CD14-positive monocyte (primary cell): ENCODE measurements around the gene PFDN1. TPM values are rescaled to one million over a fixed set of nuclear protein-coding genes. Genes with fewer than 3 reads are reported as not detected.
A peak's percentile ranks its signal among the peaks of the same experiment; 100 is the strongest.

Experiments
- DNase-seq, 3 donors: peaks; one replicate each; pipeline ENCODE4 v3.0.0-alpha.2; 2011 to 2022
- H2AFZ ChIP-seq: 2 replicates; pipeline ENCODE4 v1.6.0; 2012; ENCODE audit warnings: mild to moderate bottlenecking, low read depth, low read length, inconsistent platforms; ENCODE audit not compliant: insufficient read depth, poor library complexity, severe bottlenecking
- H3K27ac ChIP-seq, 2 donors: 1 replicate in 1 of 2; 2 replicates in 1 of 2; pipeline ENCODE4 v1.5.1; 2012 to 2013; ENCODE audit warnings: low read length in 2 of 2, control low read depth in 1 of 2, inconsistent platforms in 1 of 2, low read depth in 1 of 2, mild to moderate bottlenecking in 1 of 2
- H3K27me3 ChIP-seq, 2 donors: one replicate each; pipeline versions ENCODE4 v1.6.0 to v1.6.1; 2011 to 2013; ENCODE audit warnings: low read length in 2 of 2; ENCODE audit not compliant: control insufficient read depth in 2 of 2, insufficient read depth in 2 of 2
- H3K36me3 ChIP-seq, 2 donors: replicated peaks in 1 of 2; 1 replicate in 1 of 2; 2 replicates in 1 of 2; pipeline versions ENCODE4 v1.5.1 to v1.6.1; 2012 to 2013; ENCODE audit warnings: low read length in 2 of 2, control low read depth in 1 of 2, inconsistent platforms in 1 of 2, mild to moderate bottlenecking in 1 of 2; ENCODE audit not compliant: insufficient read depth in 2 of 2, control insufficient read depth in 1 of 2
- H3K4me1 ChIP-seq, 2 donors: 1 replicate in 1 of 2; 2 replicates in 1 of 2; pipeline versions ENCODE4 v1.5.1 to v1.6.1; 2012 to 2013; ENCODE audit warnings: low read length in 2 of 2, control low read depth in 1 of 2, inconsistent platforms in 1 of 2, mild to moderate bottlenecking in 1 of 2, moderate library complexity in 1 of 2; ENCODE audit not compliant: insufficient read depth in 2 of 2, control insufficient read depth in 1 of 2
- H3K4me2 ChIP-seq: replicated peaks from 2 replicates; pipeline ENCODE3; 2012; ENCODE audit warnings: low read length, moderate library complexity, mild to moderate bottlenecking; ENCODE audit not compliant: poor library complexity, severe bottlenecking; ENCODE audit errors: extremely low read depth
- H3K4me3 ChIP-seq, 3 experiments: fragments of 200-600 bp in 1 of 3; sonication (generic) in 1 of 3; replicated peaks in 1 of 3; 1 replicate in 2 of 3; 2 replicates in 1 of 3; pipeline ENCODE4 v1.5.1; 2011 to 2013; ENCODE audit warnings: low read length in 3 of 3, mild to moderate bottlenecking in 3 of 3, control low read depth in 2 of 3, low read depth in 2 of 3, inconsistent platforms in 1 of 3, moderate library complexity in 1 of 3
- H3K79me2 ChIP-seq: 2 replicates; pipeline ENCODE4 v1.6.0; 2012; ENCODE audit warnings: mild to moderate bottlenecking, control low read depth, inconsistent platforms, low read length, moderate library complexity; ENCODE audit not compliant: insufficient read depth
- H3K9ac ChIP-seq: 2 replicates; pipeline ENCODE4 v1.6.0; 2017; ENCODE audit warnings: low read length, mild to moderate bottlenecking; ENCODE audit not compliant: insufficient read depth, poor library complexity, severe bottlenecking
- H3K9me3 ChIP-seq, 2 donors: replicated peaks in 1 of 2; 1 replicate in 1 of 2; 2 replicates in 1 of 2; pipeline versions ENCODE4 v1.5.1 to v1.6.1; 2012 to 2013; ENCODE audit warnings: low read length in 2 of 2, control low read depth in 1 of 2; ENCODE audit not compliant: control insufficient read depth in 1 of 2, insufficient read depth in 1 of 2
- H4K20me1 ChIP-seq: 2 replicates; pipeline ENCODE4 v1.6.0; 2012; ENCODE audit warnings: mild to moderate bottlenecking, low read length, control low read depth, moderate library complexity; ENCODE audit not compliant: insufficient read depth
- H3K27ac Mint-ChIP-seq, 7 donors: one replicate each; pipeline ENCODE4 v1.8.0; 2020; ENCODE audit warnings: mild to moderate bottlenecking in 7 of 7, mixed read lengths in 7 of 7, moderate library complexity in 6 of 7, inconsistent platforms in 2 of 7
- H3K27me3 Mint-ChIP-seq, 3 donors: one replicate each; pipeline ENCODE4 v1.8.0; 2021 to 2022; ENCODE audit warnings: low read depth in 3 of 3, mild to moderate bottlenecking in 3 of 3, mixed read lengths in 3 of 3, moderate library complexity in 3 of 3, inconsistent platforms in 1 of 3
- H3K36me3 Mint-ChIP-seq, 2 donors: one replicate each; pipeline ENCODE4 v1.8.0; 2020; ENCODE audit warnings: mixed read lengths in 2 of 2, inconsistent platforms in 1 of 2, mild to moderate bottlenecking in 1 of 2
- H3K4me1 Mint-ChIP-seq: one replicate; pipeline ENCODE4 v1.8.0; 2020; ENCODE audit warnings: mild to moderate bottlenecking, mixed read lengths
- H3K4me3 Mint-ChIP-seq, 2 donors: one replicate each; pipeline ENCODE4 v1.8.0; 2020; ENCODE audit warnings: mild to moderate bottlenecking in 2 of 2, mixed read lengths in 2 of 2, moderate library complexity in 1 of 2
- H3K9me3 Mint-ChIP-seq, 7 donors: one replicate each; pipeline ENCODE4 v1.8.0; 2020 to 2022; ENCODE audit warnings: mixed read lengths in 7 of 7, mild to moderate bottlenecking in 6 of 7, moderate library complexity in 6 of 7, inconsistent platforms in 2 of 7
- WGBS: methylation state at CpG from one replicate; pipeline ENCODE4 v1.1.5; 2013; ENCODE audit warnings: missing lambda C conversion rate; ENCODE audit not compliant: insufficient coverage; 5-methylcytosine and 5-hydroxymethylcytosine counted together
- intact Hi-C, 2 donors: fragments of 100-400 bp; cut with micrococcal nuclease; formaldehyde crosslinking; loops; one replicate each; pipeline versions ENCODE4 v1.15.0 to v1.15.1; 2023
- polyA plus RNA-seq, 3 donors: library from polyadenylated mRNA; depleted of rRNA in 1 of 3; unstranded in 2 of 3; stranded (reverse) in 1 of 3; fragments of 300-500 nt in 2 of 3; fragments of >200 nt in 1 of 3; fragmentation: Illumina TruSeq in 2 of 3; gene quantifications; 1 replicate in 2 of 3; 2 replicates in 1 of 3; pipeline ENCODE4 v1.2.3, GENCODE V29; 2012 to 2021
- TF ChIP-seq, protein P1 (sequence below): fragments of 200-600 bp; IDR thresholded peaks from one replicate; pipeline ENCODE4 v1.8.0; 2022; ENCODE audit warnings: antibody characterized with exemption, mild to moderate bottlenecking

Gene PFDN1
- polyA plus RNA-seq, 3 donors, result 44.7 to 105 (median 82.2) TPM

GRCh38 chr5:140245341-140245740 lies 57.6 kb downstream of the PFDN1 start:
- no CpG with 5 or more reads among the region's 5 CpGs for WGBS
- no peak overlapping the region for H3K4me2 ChIP-seq
- no peak overlapping the region for H3K9ac ChIP-seq
- H3K9me3 ChIP-seq, result no peaks in the 10 kb centered on the region
- H2AFZ ChIP-seq, result no peak overlapping the region
- intact Hi-C loops, result loop anchor here (2.0 to 5.0 kb wide), 2 partner anchors 17 to 37 kb away; no protein-coding TSS in a partner anchor
- H3K36me3 ChIP-seq, result peaks cover 0 to 12% of the 10 kb centered on the region in 2 donors
- peak; percentile 74 to 79 (median 79) for DNase-seq
- peaks cover 37% of the 10 kb centered on the region for H3K79me2 ChIP-seq
- TF ChIP-seq, protein P1, sequence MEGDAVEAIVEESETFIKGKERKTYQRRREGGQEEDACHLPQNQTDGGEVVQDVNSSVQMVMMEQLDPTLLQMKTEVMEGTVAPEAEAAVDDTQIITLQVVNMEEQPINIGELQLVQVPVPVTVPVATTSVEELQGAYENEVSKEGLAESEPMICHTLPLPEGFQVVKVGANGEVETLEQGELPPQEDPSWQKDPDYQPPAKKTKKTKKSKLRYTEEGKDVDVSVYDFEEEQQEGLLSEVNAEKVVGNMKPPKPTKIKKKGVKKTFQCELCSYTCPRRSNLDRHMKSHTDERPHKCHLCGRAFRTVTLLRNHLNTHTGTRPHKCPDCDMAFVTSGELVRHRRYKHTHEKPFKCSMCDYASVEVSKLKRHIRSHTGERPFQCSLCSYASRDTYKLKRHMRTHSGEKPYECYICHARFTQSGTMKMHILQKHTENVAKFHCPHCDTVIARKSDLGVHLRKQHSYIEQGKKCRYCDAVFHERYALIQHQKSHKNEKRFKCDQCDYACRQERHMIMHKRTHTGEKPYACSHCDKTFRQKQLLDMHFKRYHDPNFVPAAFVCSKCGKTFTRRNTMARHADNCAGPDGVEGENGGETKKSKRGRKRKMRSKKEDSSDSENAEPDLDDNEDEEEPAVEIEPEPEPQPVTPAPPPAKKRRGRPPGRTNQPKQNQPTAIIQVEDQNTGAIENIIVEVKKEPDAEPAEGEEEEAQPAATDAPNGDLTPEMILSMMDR, result no peak
- Mint-ChIP-seq H3K4me1 (peaks cover 33% of the 10 kb centered on the region), H3K9me3 (no peaks in the 10 kb centered on the region), H3K27me3 (peaks cover 0 to 2% (median 2%) of the 10 kb centered on the region in 3 donors), H3K36me3 (peaks cover 41 to 63% of the 10 kb centered on the region in 2 donors), H3K4me3 (peak overlapping the region; percentile 41 to 46), H3K27ac (peak overlapping the region; percentile 73 to 96 (median 89))
- peaks cover 23 to 25% of the 10 kb centered on the region in 2 donors for H3K4me1 ChIP-seq
- peak overlapping the region in 1 of 3 experiments; percentile 48 for H3K4me3 ChIP-seq
- H4K20me1 ChIP-seq, result no peaks in the 10 kb centered on the region
- peak overlapping the region in 1 of 2 donors; percentile 63 for H3K27ac ChIP-seq
- H3K27me3 ChIP-seq, result no peaks in the 10 kb centered on the region

DNA sequence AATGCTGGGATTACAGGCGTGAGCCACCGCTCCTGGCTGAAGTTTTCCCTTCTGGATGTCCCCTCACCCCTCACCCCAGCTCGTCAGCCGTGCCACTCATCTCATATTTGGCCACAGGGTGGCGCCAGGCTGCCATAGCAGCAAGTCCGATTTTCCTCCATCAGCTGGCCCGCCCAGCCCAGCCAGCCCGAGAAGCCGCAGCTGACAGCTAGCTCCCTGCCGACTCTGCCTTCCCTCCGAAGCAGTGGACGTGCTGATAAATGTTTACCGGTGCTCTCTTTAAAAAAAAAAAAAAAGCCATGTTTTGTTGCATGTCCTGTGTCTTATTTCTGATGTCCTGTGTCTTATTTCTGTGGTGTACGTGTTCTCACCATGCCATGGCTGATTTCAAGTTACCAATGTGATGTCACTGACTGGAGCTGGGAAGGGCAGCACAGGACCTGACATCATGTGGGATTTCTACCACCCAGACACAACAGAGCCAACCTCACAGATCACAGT lies 58.3 kb downstream of the PFDN1 start:
- peak overlapping the region in 1 of 3 experiments; percentile 48 for H3K4me3 ChIP-seq
- no peak overlapping the region for H3K9ac ChIP-seq
- H3K9me3 ChIP-seq, result no peaks in the 10 kb centered on the region
- TF ChIP-seq, protein P1, result peak; percentile 89
- H3K79me2 ChIP-seq, result peaks cover 29% of the 10 kb centered on the region
- intact Hi-C loops, result loop anchor here (1.0 to 5.0 kb wide), 4 partner anchors 18 to 113 kb away; no protein-coding TSS in a partner anchor
- H3K27me3 ChIP-seq, result no peaks in the 10 kb centered on the region
- H3K36me3 Mint-ChIP-seq, result peaks cover 34 to 56% of the 10 kb centered on the region in 2 donors
- peaks cover 21 to 25% of the 10 kb centered on the region in 2 donors for H3K4me1 ChIP-seq
- DNase-seq, result peak; percentile 84 to 88 (median 86)
- no peak overlapping the region for H2AFZ ChIP-seq
- H3K27me3 Mint-ChIP-seq, result peaks cover 0 to 2% (median 0%) of the 10 kb centered on the region in 3 donors
- H3K27ac Mint-ChIP-seq, result peak overlapping the region; percentile 73 to 96 (median 89)
- H3K36me3 ChIP-seq, result peaks cover 0 to 9% of the 10 kb centered on the region in 2 donors
- H3K27ac ChIP-seq, result peak overlapping the region in 1 of 2 donors; percentile 63
- no peaks in the 10 kb centered on the region for H3K9me3 Mint-ChIP-seq
- peak overlapping the region; percentile 49 for H3K4me2 ChIP-seq
- H4K20me1 ChIP-seq, result no peaks in the 10 kb centered on the region
- WGBS, result 12% methylated on average over 13 of the region's 14 CpGs
- peaks cover 35% of the 10 kb centered on the region for H3K4me1 Mint-ChIP-seq
- H3K4me3 Mint-ChIP-seq, result peak overlapping the region; percentile 60 to 63
